Activated CD8-positive, alpha-beta memory T cell treated with anti-CD3 and anti-CD28 coated beads for 36 hours (primary cell): Measurements from ENCODE around the gene LIPT1. TPM values are rescaled to one million over a fixed set of nuclear protein-coding genes. Genes with fewer than 3 reads are reported as not detected.
"Not testable (repeated sequence)": the region's sequence is repeated elsewhere in the genome, so short reads cannot be mapped to it uniquely, and the experiment has no call there.

ENCODE experiments used
- CTCF ChIA-PET: fragments of 350-600 bp; sonication (Branson Sonifier 250); formaldehyde crosslinking; loops from one replicate; lab custom pipeline; 2021; ENCODE audit warnings: antibody characterized with exemption; lab: Charles Lee
- POLR2A ChIA-PET: fragments of 350-600 bp; sonication (Branson Sonifier 250); formaldehyde crosslinking; loops from one replicate; lab custom pipeline; 2021; ENCODE audit warnings: antibody characterized with exemption; lab: Charles Lee
- total RNA-seq, 2 experiments: library from RNA; stranded (reverse); gene quantifications; one replicate each; pipeline ENCODE4 v1.2.3, GENCODE V29; 2021

Gene LIPT1
- total RNA-seq, 2 experiments from 2014 or later = 4.3 TPM

GRCh38 chr2:99166218-99166617 lies 11.5 kb downstream of the LIPT1 start:
- ChIA-PET CTCF (interaction anchor here (1.3 kb wide), 1 partner anchor 10 kb away, joined by 4 read pairs; no protein-coding TSS in a partner anchor), POLR2A (interaction anchor here (0.5 to 0.7 kb wide), 2 partner anchors 11 to 18 kb away, joined by 3 to 4 read pairs; partner anchors contain the start of genes LIPT1 and TSGA10)

DNA sequence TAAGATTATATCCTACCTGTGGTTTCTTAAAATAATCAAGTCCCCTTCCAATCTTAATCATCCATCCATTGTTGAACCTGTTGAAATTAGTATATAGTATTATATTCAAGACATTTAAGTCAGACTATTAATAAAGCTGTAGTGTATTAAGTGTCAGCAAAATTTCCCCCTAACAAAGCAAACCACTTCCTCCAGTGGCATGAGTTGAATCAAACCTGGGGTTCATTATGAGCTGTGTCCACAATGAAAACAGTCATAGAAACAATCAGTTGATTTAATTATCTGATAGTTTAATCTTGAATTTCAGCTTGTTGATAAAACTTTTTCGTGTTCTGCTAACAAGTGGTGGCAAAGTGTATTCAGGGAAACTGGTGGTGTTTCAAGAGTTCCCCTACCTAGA lies 14.8 kb downstream of the LIPT1 start:
- POLR2A ChIA-PET = interaction anchor here (1.9 kb wide), 1 partner anchor 15 kb away, joined by 5 read pairs; the partner anchor contains the start of genes LIPT1 and TSGA10

GRCh38 chr2:99171377-99172140 lies 16.8 kb downstream of the LIPT1 start:
- ChIA-PET POLR2A (no interaction called here), CTCF (interaction anchor here (1.6 kb wide), 1 partner anchor 31 kb away, joined by 4 read pairs; no protein-coding TSS in a partner anchor)

More for the DNA sequence above, 14.8 kb downstream of the LIPT1 start:
- CTCF ChIA-PET = interaction anchor here (1.5 kb wide), 1 partner anchor 10 kb away, joined by 5 read pairs; no protein-coding TSS in a partner anchor

GRCh38 chr2:99180755-99181623 lies 26.2 kb downstream of the LIPT1 start, which contains the start of the genes MITD1 and MRPL30:
MITD1 (minus strand) TSS chr2:99181058; CDS start chr2:99180981, 77 bp downstream.
MRPL30 (plus strand) TSS chr2:99181184; CDS start chr2:99186204, 5,020 bp downstream.
- ChIA-PET CTCF (interaction anchor here (0.5 to 1.4 kb wide), 7 partner anchors 9 to 284 kb away, joined by 3 to 6 read pairs (median 4); partner anchors contain the start of genes EIF5B, LIPT1 and TSGA10), POLR2A (interaction anchor here (0.6 to 1.4 kb wide), 6 partner anchors 26 to 157 kb away, joined by 3 to 7 read pairs (median 4); partner anchors contain the start of genes C2orf15, LIPT1, TSGA10 and TXNDC9)

GRCh38 chr2:99181624-99182000 lies 26.8 kb downstream of the LIPT1 start:
- ChIA-PET CTCF (interaction anchor here (0.5 to 1.0 kb wide), 3 partner anchors 8 to 283 kb away, joined by 3 to 4 read pairs (median 3); no protein-coding TSS in a partner anchor), POLR2A (interaction anchor here (0.6 kb wide), 2 partner anchors 41 to 149 kb away, joined by 3 to 4 read pairs; no protein-coding TSS in a partner anchor)

DNA sequence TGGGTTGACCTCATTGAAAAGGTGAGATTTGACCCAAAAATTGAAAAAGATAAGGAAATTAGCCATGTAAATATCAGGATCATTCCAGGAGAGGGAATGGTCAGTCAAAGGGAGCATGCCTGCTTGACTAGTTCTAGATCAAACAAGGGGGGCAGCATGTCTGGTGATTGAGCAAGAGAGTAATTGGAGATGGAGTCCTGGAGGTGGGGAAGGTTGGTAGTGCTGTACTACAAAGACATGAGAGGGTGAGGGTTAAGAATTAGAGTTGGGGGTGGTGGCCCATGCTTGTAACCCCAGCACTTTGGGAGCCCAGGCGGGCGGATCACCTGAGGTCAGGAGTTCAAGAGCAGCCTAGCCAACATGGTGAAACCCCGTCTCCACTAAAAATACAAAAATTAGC lies 28.3 kb downstream of the LIPT1 start:
- CTCF ChIA-PET = no interaction called here
- POLR2A ChIA-PET = no interaction called here

- POLR2A ChIA-PET = no interaction called here
- CTCF ChIA-PET = no interaction called here
Observed at GRCh38 chr2:99184811-99185210, 30.0 kb downstream of the LIPT1 start.

DNA sequence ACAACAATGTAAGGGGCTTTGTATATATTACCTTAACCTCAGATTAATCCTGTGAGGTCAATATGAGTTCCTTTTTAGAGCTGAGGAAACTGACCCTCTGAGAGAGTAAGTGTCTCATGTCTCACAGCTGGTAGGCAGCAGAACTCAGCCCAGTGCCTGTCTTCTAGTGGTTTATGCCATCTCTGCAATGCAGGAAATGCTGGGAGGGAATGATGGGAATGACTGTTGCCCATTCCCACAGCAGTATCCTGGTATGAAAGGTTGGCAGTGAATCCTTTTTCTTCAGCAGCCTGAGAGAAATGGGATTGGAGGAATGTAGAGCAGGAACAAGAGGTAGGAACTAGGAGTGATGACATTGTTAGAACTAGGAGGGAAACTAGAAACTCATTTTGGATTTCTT lies 32.2 kb downstream of the LIPT1 start:
- POLR2A ChIA-PET = interaction anchor here (0.6 kb wide), 1 partner anchor 153 kb away, joined by 3 read pairs; no protein-coding TSS in a partner anchor
- CTCF ChIA-PET = no interaction called here

DNA sequence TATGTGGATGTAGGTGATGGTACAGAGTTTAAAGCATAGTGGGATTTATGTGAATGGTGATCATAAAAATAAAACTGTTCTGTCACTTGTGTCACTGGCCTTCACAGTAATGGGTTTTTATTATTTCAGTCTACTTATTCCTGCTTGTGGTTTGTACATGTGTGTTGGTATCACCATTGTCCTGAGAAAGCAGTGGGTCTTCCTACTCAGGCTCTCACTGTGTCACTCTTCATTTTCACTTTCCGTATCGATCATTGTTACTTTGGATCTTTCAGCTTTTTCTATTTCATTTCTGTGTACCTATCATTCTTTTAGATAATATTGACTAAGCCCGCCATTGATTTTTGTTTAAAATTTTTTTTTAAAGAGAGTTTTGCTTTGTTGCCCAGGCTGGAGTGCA lies 33.6 kb downstream of the LIPT1 start:
- POLR2A ChIA-PET = no interaction called here
- CTCF ChIA-PET = no interaction called here

DNA sequence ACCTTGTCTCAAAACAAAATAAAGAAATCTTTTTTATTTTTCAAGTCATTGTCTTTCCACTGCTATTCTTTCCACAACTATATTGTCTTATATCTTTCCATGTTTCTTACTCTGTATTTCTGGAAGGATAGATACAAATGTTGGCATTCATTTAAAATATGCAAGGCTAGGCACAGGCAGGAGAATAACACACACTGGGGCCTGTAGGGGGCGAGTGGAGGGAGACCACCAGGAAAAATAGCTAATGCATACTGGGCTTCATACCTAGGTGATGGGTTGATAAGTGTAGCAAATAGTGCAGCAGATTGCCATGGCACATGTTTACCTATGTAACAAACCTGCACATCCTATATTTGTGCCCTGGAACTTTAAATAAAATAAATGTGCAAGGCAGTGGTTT lies 35.8 kb downstream of the LIPT1 start:
- ChIA-PET CTCF (interaction anchor here (0.6 kb wide), 1 partner anchor 1443 kb away, joined by 6 read pairs; no protein-coding TSS in a partner anchor), POLR2A (no interaction called here)

DNA sequence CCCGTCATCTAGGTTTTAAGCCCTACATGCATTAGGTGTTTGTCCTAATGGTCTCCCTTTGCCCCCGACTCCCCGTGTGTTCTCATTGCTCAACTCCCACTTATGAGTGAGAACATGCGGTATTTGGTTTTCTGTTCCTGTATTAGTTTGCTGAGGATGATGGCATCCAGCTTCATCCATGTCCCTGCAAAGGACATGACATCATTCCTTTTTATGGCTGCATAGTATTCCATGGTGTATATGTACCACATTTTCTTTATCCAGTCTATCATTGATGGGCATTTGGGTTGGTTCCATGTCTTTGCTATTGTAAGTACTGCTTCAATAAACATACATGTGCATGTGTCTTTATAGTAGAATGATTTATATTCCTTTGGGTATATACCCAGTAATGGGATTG lies 37.6 kb downstream of the LIPT1 start:
- POLR2A ChIA-PET, CTCF ChIA-PET: not testable (repeated sequence)

DNA sequence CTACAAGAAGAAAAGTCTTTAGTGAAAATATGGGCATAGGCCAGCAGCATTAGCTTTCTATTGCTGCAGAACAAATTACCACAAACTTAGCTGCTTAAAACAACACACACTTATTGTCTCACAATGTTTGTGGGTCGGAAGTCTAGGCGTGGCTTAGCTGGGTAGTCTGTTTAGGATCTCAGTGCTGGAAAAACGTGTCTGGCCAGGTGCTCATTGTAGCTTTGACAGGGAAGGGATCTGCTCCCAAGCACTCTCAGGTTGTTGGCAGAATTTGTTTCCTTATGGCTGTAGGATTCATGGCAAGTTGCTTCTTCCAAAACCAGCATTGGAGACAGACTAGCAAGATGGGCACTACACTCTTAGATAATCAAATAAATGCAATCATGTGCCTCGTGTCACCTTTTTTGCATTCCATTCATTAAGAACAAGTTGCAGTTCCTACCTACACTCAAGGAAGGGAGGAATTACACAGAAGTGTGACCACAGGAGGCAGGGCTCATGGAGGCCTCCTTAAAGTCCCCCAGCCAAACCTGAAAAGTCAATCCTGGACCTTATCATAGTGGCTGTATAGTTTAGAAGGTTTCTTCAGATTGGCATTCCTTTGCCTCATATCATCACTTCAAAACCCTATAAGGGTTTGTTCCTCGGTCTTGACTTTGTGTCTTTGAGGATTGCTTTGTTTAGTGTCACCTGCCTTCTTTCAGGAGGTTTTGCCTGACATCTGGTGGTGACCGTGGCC lies 43.5 kb downstream of the LIPT1 start:
- POLR2A ChIA-PET = no interaction called here
- CTCF ChIA-PET = no interaction called here

- ChIA-PET CTCF (no interaction called here), POLR2A (interaction anchor here (1.0 kb wide), 1 partner anchor 287 kb away, joined by 3 read pairs; no protein-coding TSS in a partner anchor)
Observed at GRCh38 chr2:99200076-99200800, 45.5 kb downstream of the LIPT1 start.

- ChIA-PET POLR2A (no interaction called here), CTCF (no interaction called here)
Observed at GRCh38 chr2:99201959-99202678, 47.4 kb downstream of the LIPT1 start.

DNA sequence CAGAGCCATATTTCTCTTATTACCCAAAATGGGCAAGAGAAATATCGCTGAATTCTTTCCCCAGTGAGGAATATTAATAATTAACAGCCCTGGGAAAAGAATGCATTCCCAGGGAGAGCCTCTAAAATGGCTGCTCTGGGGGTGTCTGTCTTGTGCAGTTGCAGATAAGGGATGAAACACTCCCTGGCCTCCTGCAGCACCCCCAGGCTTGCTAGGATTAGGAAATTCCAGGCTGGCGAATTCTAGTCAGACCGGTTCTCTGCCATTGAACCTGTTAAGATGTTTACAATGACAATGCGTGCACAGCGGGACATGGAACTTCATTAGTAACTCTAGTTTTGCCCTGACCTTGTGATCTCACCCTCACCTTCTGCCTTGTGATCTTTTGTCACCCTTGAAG lies 50.7 kb downstream of the LIPT1 start:
- CTCF ChIA-PET = no interaction called here
- POLR2A ChIA-PET = no interaction called here
